NT2/D1 (cell line): Measurements from ENCODE around the gene LAPTM4A.

Experiments used
- SUZ12 ChIP-seq: IDR thresholded peaks from 2 replicates; pipeline ENCODE4 v1.6.1; 2011; ENCODE audit not compliant: insufficient read length, insufficient read depth; ENCODE audit errors: extremely low read depth
- YY1 ChIP-seq: IDR thresholded peaks from 2 replicates; pipeline ENCODE4 v1.6.1; 2011; ENCODE audit not compliant: insufficient read length, insufficient read depth
- ZNF274 ChIP-seq: IDR thresholded peaks from 2 replicates; pipeline ENCODE4 v1.6.1; 2011; ENCODE audit warnings: mild to moderate bottlenecking, low read depth, low read length

DNA sequence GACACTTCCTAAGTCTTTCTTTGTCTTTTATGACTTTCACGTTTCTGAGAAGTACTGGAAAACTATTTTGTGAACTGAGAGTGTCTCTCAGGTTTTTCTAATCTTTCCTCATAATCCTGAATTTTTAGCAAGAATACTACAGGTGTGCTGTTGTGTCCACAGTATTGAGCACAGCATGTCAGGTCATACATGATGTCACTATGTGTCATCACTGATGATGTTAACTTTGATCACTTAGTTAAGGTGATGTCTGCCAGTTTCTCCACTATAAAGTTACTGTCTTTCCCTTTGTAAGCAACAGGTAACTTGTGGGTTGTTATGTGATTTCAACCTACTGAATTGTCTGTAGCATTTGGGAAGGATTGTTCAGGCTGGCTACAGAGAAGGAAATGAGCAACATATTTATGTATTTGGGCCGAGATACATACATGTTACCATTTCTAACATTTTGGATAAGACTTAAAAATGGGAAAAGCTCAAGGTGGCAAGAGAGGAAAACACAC lies 50.0 kb downstream of the LAPTM4A start:
- TF ChIP-seq YY1 (no peak), ZNF274 (no peak), SUZ12 (no peak)
